Panc1 (cell line): ENCODE results near the gene PSIP1. TPM values are rescaled to one million over a fixed set of nuclear protein-coding genes. Genes with fewer than 3 reads are reported as not detected.

Experiments used
- ATAC-seq: fragments of 200-7000 bp; cut with Tn5 transposase; 2 replicates; pipeline ENCODE4 v1.9.1; 2020; ENCODE audit warnings: mild to moderate bottlenecking, moderate library complexity
- BruUV-seq: library from RNA; stranded (reverse); fragments of 400-500 nt; replicated peaks from 2 replicates; lab custom pipeline; 2021; lab: Mats Ljungman, UMichigan
- CTCF ChIA-PET: fragments of 300-600 bp; sonication (Branson Sonifier 250); formaldehyde crosslinking; loops from one replicate; lab custom pipeline; 2022; ENCODE audit warnings: antibody characterized with exemption; lab: Charles Lee
- POLR2A ChIA-PET: fragments of 300-600 bp; sonication (Branson Sonifier 250); formaldehyde crosslinking; loops from one replicate; lab custom pipeline; 2022; ENCODE audit warnings: antibody characterized with exemption; lab: Charles Lee
- DNase-seq: peaks from one replicate; pipeline ENCODE4 v3.0.0-alpha.2; 2010; ENCODE audit warnings: low read depth, low spot score
- H3K27ac ChIP-seq: 2 replicates; pipeline ENCODE4 v1.5.1; 2011; ENCODE audit warnings: mild to moderate bottlenecking, low read length, inconsistent platforms
- H3K27me3 ChIP-seq: fragments of 200-500 bp; sonication (Bioruptor generic); 2 replicates; pipeline ENCODE4 v1.6.0; 2014; ENCODE audit warnings: low read length, inconsistent platforms; ENCODE audit not compliant: control insufficient read depth, insufficient read depth
- H3K36me3 ChIP-seq: fragments of 200-500 bp; sonication (Bioruptor generic); 2 replicates; pipeline ENCODE4 v1.5.1; 2014; ENCODE audit warnings: inconsistent platforms, mild to moderate bottlenecking, low read length, moderate library complexity; ENCODE audit not compliant: control insufficient read depth, insufficient read depth
- H3K4me1 ChIP-seq: 2 replicates; pipeline ENCODE4 v1.5.1; 2011; ENCODE audit warnings: inconsistent platforms, mild to moderate bottlenecking, low read length, moderate library complexity; ENCODE audit not compliant: control insufficient read depth, insufficient read depth
- H3K4me3 ChIP-seq, 2 experiments: 2 replicates each; pipeline ENCODE4 v1.5.1; 2011 to 2012; ENCODE audit warnings: low read depth in 2 of 2, low read length in 2 of 2, mild to moderate bottlenecking in 2 of 2, inconsistent platforms in 1 of 2, moderate library complexity in 1 of 2
- H3K9me3 ChIP-seq: fragments of 200-500 bp; sonication (Bioruptor generic); 2 replicates; pipeline ENCODE4 v1.5.1; 2014; ENCODE audit warnings: low read depth, mild to moderate bottlenecking, inconsistent platforms, low read length, moderate library complexity; ENCODE audit not compliant: control insufficient read depth, insufficient read depth
- POLR2AphosphoS5 ChIP-seq: IDR thresholded peaks from 2 replicates; pipeline ENCODE4 v1.6.1; 2012; ENCODE audit warnings: mild to moderate bottlenecking, low read depth, low read length, moderate library complexity
- SIN3A ChIP-seq: IDR thresholded peaks from 2 replicates; pipeline ENCODE4 v1.6.1; 2012; ENCODE audit warnings: low read depth, mild to moderate bottlenecking, low read length, moderate library complexity, borderline replicate concordance; ENCODE audit not compliant: insufficient read depth
- TCF7L2 ChIP-seq: IDR thresholded peaks from 2 replicates; pipeline ENCODE4 v1.6.1; 2011; ENCODE audit warnings: mild to moderate bottlenecking, low read depth, low read length, inconsistent platforms
- in situ Hi-C: cut with HindIII; loops from 2 replicates; pipeline ENCODE4 v1.10.0; 2016; ENCODE audit warnings: low sequenced_read_pairs, low pct_unique_long_range_greater_than_20kb
- intact Hi-C: fragments of 100-400 bp; cut with micrococcal nuclease; formaldehyde crosslinking; loops from one replicate; pipeline ENCODE4 v1.10.0; 2022; ENCODE audit not compliant: unreplicated experiment
- total RNA-seq: library from RNA; stranded (reverse); gene quantifications from one replicate; pipeline ENCODE4 v1.2.1, GENCODE V29; 2021; ENCODE audit not compliant: unreplicated experiment
- TF ChIP-seq, protein P1 (sequence below), 2 experiments: IDR thresholded peaks; 2 replicates each; pipeline ENCODE4 v1.6.1; 2011 to 2012; ENCODE audit warnings: low read depth in 2 of 2, control low read depth in 1 of 2, low read length in 1 of 2, mild to moderate bottlenecking in 1 of 2, moderate library complexity in 1 of 2; ENCODE audit not compliant: insufficient read depth in 1 of 2
- TF ChIP-seq, protein P2 (sequence below): fragments of 450-650 bp; IDR thresholded peaks from 2 replicates; pipeline ENCODE4 v1.5.1; 2017; ENCODE audit warnings: mild to moderate bottlenecking

The PSIP1 gene
- total RNA-seq, 1 experiment from 2014 or later = 30.4 TPM

DNA sequence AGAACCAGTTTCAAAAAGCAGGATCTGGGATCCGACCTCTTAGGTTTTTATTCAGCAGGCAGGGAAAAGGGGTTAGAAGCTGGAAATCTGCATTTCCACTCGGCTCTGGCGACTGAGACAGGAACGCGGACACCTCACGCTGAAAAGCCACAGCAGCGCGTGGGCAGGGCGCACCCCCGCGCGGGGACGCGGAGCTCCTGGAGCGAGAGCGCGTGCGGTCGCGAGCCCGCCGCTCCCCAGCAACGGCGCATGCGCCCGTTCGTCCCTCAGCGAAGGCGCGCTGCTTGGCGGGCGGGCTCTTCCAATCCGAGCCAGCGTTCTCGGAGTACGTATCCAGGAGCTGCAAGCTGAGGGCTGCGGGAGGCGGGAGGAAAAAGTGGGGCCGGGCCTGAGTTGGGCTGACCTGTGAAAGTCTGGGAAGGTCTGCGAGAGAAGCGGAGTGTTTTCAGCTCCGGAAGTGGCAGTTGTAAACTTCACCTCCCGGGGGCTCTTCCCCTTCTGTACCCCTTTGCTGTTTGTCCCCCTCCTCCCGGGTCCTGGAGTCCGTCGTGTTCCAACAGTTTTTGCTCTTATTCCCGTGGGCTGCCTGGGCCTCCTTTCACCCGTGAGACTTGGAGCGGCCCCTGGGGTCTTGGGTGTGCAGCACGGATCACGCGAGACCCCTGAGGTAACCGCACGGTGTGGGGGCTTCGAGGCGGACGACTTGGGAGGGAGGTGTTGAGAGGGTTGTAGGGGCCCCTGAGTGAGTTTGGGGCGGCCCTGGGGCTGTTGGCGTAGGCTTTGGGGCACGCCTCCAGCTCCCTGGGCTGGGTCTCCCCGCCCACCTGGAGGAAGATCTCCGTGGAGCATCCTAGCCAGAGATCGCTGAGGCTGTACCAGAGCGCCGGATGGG lies 42.1 kb upstream of the PSIP1 start, which contains the start of gene CCDC171:
CCDC171 (plus strand) TSS at position 408 of the 892 bp plus-strand sequence. CDS start 11,046 bp downstream, outside the sequence.
- H3K27ac ChIP-seq = peak within 1 kb of the TSS; percentile 66
- TF ChIP-seq SIN3A (no peak), POLR2AphosphoS5 (peak; percentile 47; the same call in 1 of the 2 replicates), TCF7L2 (0 out of 2 replicates have a peak, but pooled peaks have one; percentile 3)
- TF ChIP-seq, protein P1, sequence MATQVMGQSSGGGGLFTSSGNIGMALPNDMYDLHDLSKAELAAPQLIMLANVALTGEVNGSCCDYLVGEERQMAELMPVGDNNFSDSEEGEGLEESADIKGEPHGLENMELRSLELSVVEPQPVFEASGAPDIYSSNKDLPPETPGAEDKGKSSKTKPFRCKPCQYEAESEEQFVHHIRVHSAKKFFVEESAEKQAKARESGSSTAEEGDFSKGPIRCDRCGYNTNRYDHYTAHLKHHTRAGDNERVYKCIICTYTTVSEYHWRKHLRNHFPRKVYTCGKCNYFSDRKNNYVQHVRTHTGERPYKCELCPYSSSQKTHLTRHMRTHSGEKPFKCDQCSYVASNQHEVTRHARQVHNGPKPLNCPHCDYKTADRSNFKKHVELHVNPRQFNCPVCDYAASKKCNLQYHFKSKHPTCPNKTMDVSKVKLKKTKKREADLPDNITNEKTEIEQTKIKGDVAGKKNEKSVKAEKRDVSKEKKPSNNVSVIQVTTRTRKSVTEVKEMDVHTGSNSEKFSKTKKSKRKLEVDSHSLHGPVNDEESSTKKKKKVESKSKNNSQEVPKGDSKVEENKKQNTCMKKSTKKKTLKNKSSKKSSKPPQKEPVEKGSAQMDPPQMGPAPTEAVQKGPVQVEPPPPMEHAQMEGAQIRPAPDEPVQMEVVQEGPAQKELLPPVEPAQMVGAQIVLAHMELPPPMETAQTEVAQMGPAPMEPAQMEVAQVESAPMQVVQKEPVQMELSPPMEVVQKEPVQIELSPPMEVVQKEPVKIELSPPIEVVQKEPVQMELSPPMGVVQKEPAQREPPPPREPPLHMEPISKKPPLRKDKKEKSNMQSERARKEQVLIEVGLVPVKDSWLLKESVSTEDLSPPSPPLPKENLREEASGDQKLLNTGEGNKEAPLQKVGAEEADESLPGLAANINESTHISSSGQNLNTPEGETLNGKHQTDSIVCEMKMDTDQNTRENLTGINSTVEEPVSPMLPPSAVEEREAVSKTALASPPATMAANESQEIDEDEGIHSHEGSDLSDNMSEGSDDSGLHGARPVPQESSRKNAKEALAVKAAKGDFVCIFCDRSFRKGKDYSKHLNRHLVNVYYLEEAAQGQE (IDR thresholded peaks at IDR 0.05; ENCODE audit: insufficient read depth in 1 of 2, low read depth in 2 of 2, low read length in 1 of 2) = no peak
- TF ChIP-seq, protein P2, sequence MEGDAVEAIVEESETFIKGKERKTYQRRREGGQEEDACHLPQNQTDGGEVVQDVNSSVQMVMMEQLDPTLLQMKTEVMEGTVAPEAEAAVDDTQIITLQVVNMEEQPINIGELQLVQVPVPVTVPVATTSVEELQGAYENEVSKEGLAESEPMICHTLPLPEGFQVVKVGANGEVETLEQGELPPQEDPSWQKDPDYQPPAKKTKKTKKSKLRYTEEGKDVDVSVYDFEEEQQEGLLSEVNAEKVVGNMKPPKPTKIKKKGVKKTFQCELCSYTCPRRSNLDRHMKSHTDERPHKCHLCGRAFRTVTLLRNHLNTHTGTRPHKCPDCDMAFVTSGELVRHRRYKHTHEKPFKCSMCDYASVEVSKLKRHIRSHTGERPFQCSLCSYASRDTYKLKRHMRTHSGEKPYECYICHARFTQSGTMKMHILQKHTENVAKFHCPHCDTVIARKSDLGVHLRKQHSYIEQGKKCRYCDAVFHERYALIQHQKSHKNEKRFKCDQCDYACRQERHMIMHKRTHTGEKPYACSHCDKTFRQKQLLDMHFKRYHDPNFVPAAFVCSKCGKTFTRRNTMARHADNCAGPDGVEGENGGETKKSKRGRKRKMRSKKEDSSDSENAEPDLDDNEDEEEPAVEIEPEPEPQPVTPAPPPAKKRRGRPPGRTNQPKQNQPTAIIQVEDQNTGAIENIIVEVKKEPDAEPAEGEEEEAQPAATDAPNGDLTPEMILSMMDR = no peak
- in situ Hi-C loops = no loop called here
- no peaks in the 10 kb centered on the region for H3K4me1 ChIP-seq
- H3K27me3 ChIP-seq = no peaks in the 10 kb centered on the region
- H3K4me3 ChIP-seq = peak within 1 kb of the TSS; percentile 62 to 76
- no peaks in the 10 kb centered on the region for H3K36me3 ChIP-seq
- no peaks in the 10 kb centered on the region for H3K9me3 ChIP-seq
- ATAC-seq (peak; percentile 99), DNase-seq (no peak)
- CTCF ChIA-PET = interaction anchor here (1.8 kb wide), 1 partner anchor 53 kb away, joined by 4 read pairs; no protein-coding TSS in a partner anchor
- BruUV-seq = TSS peak; percentile 73
- intact Hi-C loops = no loop called here
- POLR2A ChIA-PET = interaction anchor here (0.6 kb wide), 1 partner anchor 1114 kb away, joined by 3 read pairs; no protein-coding TSS in a partner anchor

DNA sequence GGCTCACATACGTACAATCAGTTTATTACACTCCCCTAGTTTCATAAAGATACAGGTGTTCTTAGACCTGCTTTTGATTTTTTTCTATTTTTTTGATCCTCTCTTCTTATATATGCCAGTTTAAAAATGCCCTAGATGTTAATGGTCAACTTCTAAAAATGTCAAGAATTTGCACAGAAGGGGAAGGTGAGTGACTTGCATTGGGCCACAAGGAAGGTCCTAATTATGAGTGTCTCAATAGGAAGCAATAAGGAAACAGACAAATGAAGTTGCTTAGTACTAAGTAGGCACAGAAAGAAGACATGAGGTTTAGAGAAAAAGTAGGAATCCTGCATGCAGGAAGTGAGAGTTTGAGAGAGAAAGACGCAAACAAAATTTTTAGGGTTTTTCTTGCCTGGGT lies 38.8 kb upstream of the PSIP1 start:
- ATAC-seq (no peak), DNase-seq (no peak)
- H3K27ac ChIP-seq = no peak overlapping the region
- no peak overlapping the region for H3K4me3 ChIP-seq
- H3K9me3 ChIP-seq = no peaks in the 10 kb centered on the region
- no TSS peak for BruUV-seq
- H3K27me3 ChIP-seq = no peaks in the 10 kb centered on the region
- no peak for TF ChIP-seq POLR2AphosphoS5
- TF ChIP-seq, protein P2 = no peak
- TF ChIP-seq SIN3A = no peak
- in situ Hi-C loops = no loop called here
- ChIA-PET CTCF (interaction anchor here (0.6 kb wide), 1 partner anchor 17 kb away, joined by 12 read pairs; no protein-coding TSS in a partner anchor), POLR2A (no interaction called here)
- intact Hi-C loops = no loop called here
- no peaks in the 10 kb centered on the region for H3K4me1 ChIP-seq
- H3K36me3 ChIP-seq = no peaks in the 10 kb centered on the region
